GM23248 (cell line): Measurements from ENCODE around the gene CDH13. TPM values are rescaled to one million over a fixed set of nuclear protein-coding genes. Genes with fewer than 3 reads are reported as not detected.
A peak's percentile ranks its signal among the peaks of the same experiment; 100 is the strongest.

Source experiments
- DNase-seq: peaks from one replicate; pipeline ENCODE4 v3.0.0-alpha.2; 2015
- H2AFZ ChIP-seq: fragments of 200-600 bp; sonication (generic); 2 replicates; pipeline ENCODE4 v1.6.1; 2016; ENCODE audit warnings: antibody characterized with exemption
- H3F3A ChIP-seq: fragments of 200-600 bp; sonication (generic); 2 replicates; pipeline ENCODE4 v1.6.1; 2016; ENCODE audit warnings: mild to moderate bottlenecking, antibody characterized with exemption, mixed run types; ENCODE audit not compliant: insufficient read depth
- H3K27ac ChIP-seq: fragments of 200-600 bp; sonication (generic); 2 replicates; pipeline ENCODE4 v1.5.1; 2016; ENCODE audit warnings: mild to moderate bottlenecking
- H3K27me3 ChIP-seq: fragments of 200-600 bp; sonication (generic); replicated peaks from 2 replicates; pipeline ENCODE4 v1.6.1; 2016; ENCODE audit warnings: mild to moderate bottlenecking; ENCODE audit not compliant: insufficient read depth
- H3K36me3 ChIP-seq: fragments of 200-600 bp; sonication (generic); 2 replicates; pipeline ENCODE4 v1.6.1; 2016; ENCODE audit warnings: low read depth, mild to moderate bottlenecking
- H3K4me1 ChIP-seq: fragments of 200-600 bp; sonication (generic); 2 replicates; pipeline ENCODE4 v1.6.1; 2016; ENCODE audit warnings: mild to moderate bottlenecking; ENCODE audit not compliant: insufficient read depth
- H3K4me2 ChIP-seq: fragments of 200-600 bp; sonication (generic); one replicate; pipeline ENCODE4 v1.6.1; 2016; ENCODE audit warnings: mild to moderate bottlenecking; ENCODE audit not compliant: unreplicated experiment
- H3K4me3 ChIP-seq: fragments of 200-600 bp; sonication (generic); 2 replicates; pipeline ENCODE4 v1.5.1; 2016; ENCODE audit warnings: mild to moderate bottlenecking
- H3K79me2 ChIP-seq: fragments of 200-600 bp; sonication (generic); 2 replicates; pipeline ENCODE4 v1.6.1; 2016; ENCODE audit warnings: mild to moderate bottlenecking; ENCODE audit not compliant: insufficient read depth
- H3K9ac ChIP-seq: fragments of 200-600 bp; sonication (generic); 2 replicates; pipeline ENCODE4 v1.6.1; 2016; ENCODE audit warnings: mild to moderate bottlenecking
- H3K9me2 ChIP-seq: fragments of 200-600 bp; sonication (generic); 2 replicates; pipeline ENCODE4 v1.6.1; 2016; ENCODE audit warnings: mixed run types, mild to moderate bottlenecking, moderate library complexity; ENCODE audit not compliant: insufficient read depth
- H3K9me3 ChIP-seq: fragments of 200-600 bp; sonication (generic); one replicate; pipeline ENCODE4 v1.6.1; 2017; ENCODE audit warnings: low read depth
- H4K20me1 ChIP-seq: fragments of 200-600 bp; sonication (generic); 2 replicates; pipeline ENCODE4 v1.6.0; 2016; ENCODE audit not compliant: insufficient read depth
- EZH2 ChIP-seq: fragments of 200-600 bp; sonication (generic); IDR thresholded peaks from 2 replicates; pipeline ENCODE4 v1.6.1; 2018; ENCODE audit warnings: antibody characterized with exemption, mild to moderate bottlenecking; ENCODE audit not compliant: insufficient read depth, poor library complexity, severe bottlenecking
- EZH2phosphoT487 ChIP-seq: fragments of 200-600 bp; sonication (generic); IDR thresholded peaks from 2 replicates; pipeline ENCODE4 v1.6.1; 2018; ENCODE audit warnings: antibody characterized with exemption, moderate library complexity, mild to moderate bottlenecking, low read depth; ENCODE audit not compliant: insufficient read depth
- WGBS, 2 experiments: methylation state at CpG; one replicate each; pipeline ENCODE4 v1.1.6; 2015 to 2017; ENCODE audit warnings: low lambda C conversion rate in 2 of 2, low coverage in 1 of 2; ENCODE audit errors: missing lambda C conversion rate in 2 of 2; 5-methylcytosine and 5-hydroxymethylcytosine counted together
- in situ Hi-C: fragments of 300-500 bp; cut with MboI; formaldehyde crosslinking; loops from 2 replicates; pipeline ENCODE4 v1.15.0; 2020
- polyA plus RNA-seq: library from polyadenylated mRNA; unstranded; fragments of >200 nt; fragmentation: Nextera tagmentation; extraction: Ambion mirVana; gene quantifications from 2 replicates; pipeline ENCODE4 v1.2.1, GENCODE V29; 2016
- total RNA-seq: library from RNA; depleted of rRNA; stranded (reverse); fragments of >200 nt; shearing (Covaris generic); gene quantifications from 2 replicates; pipeline ENCODE4 v1.2.3, GENCODE V29; 2014

CDH13 gene
- total and polyA plus RNA-seq, 2 experiments from 2014 or later, result 51.0 to 52.8 TPM

DNA sequence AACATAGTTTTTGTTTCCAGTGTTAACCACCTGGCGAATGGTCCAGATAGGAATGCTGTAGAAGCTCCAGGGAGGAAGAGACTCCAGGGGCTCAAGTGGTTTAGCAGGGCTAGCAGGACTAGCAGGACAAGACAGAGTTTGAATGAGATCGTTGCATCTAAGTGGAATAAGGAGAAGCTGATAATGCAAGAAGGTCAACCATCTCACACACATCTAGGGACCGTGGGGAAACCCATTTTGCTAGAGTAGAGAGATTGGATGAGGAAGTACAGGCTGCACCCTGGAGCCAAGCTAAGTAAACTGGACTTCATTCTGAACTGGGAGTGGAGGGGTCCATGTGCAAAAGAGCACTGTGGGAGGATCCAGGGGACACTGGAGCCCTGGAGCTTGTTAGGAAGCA is 1094.9 kb downstream of the CDH13 start:
- in situ Hi-C loops, result no loop called here
- Histone ChIP-seq H3K9me2 (no peaks in the 10 kb centered on the region), H3K4me3 (no peak overlapping the region), H3K4me1 (peaks cover 13% of the 10 kb centered on the region), H3K79me2 (no peaks in the 10 kb centered on the region), H3K4me2 (no peak overlapping the region), H3F3A (peaks cover 33% of the 10 kb centered on the region), H2AFZ (no peak overlapping the region), H3K36me3 (no peaks in the 10 kb centered on the region), H3K9ac (no peak overlapping the region), H4K20me1 (no peaks in the 10 kb centered on the region), H3K9me3 (no peaks in the 10 kb centered on the region), H3K27ac (no peak overlapping the region), H3K27me3 (no peaks in the 10 kb centered on the region)
- no peak for TF ChIP-seq EZH2
- no peak for TF ChIP-seq EZH2phosphoT487
- WGBS, 2 experiments, result 81 to 82% methylated on average over 3 of the region's 3 CpGs
- DNase-seq, result no peak

DNA sequence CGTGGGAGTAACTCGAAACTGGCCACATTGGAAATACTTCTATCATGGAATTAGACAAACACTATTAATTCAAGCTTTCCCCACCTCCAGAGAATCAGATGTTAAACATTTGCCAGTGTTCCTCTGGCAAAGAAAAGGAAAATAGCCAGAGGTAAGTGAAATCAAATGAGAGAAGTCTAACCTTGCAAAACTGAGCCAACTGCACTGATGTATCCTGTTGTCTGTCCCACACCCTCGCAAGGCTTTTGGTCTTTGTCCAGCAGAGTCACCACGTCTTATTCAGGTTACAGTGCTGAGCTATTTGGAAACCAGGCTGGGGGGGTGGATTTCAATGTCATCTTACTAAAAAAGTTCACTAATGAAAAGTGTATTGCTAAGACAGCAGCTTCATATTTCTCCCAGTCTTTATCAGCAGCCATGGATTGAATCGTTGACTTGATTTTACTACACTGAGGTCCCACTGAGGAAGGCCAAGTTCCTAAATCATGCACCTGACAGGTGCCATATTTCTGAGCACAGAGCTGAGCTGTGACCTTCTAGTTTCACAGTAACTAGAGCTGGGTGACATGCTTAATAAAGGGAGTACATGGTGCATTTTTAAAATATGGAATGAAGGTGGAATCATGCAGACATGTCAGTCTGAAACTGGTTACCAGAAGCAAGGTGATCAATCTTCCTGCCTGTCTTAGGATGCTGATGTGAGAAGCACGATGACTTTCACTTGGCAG is 1095.9 kb downstream of the CDH13 start:
- Histone ChIP-seq H3K27ac (no peak overlapping the region), H3K4me3 (no peak overlapping the region), H3F3A (peaks cover 29% of the 10 kb centered on the region), H2AFZ (no peak overlapping the region), H3K4me2 (no peak overlapping the region), H3K9me3 (no peaks in the 10 kb centered on the region), H4K20me1 (no peaks in the 10 kb centered on the region), H3K4me1 (peaks cover 8% of the 10 kb centered on the region), H3K9ac (no peak overlapping the region), H3K79me2 (no peaks in the 10 kb centered on the region), H3K27me3 (no peaks in the 10 kb centered on the region), H3K36me3 (no peaks in the 10 kb centered on the region), H3K9me2 (no peaks in the 10 kb centered on the region)
- DNase-seq, result peak; percentile 31
- in situ Hi-C loops, result no loop called here
- no peak for TF ChIP-seq EZH2phosphoT487
- TF ChIP-seq EZH2, result no peak
- WGBS, 2 experiments, result 65 to 72% methylated on average over 6 of the region's 6 CpGs

DNA sequence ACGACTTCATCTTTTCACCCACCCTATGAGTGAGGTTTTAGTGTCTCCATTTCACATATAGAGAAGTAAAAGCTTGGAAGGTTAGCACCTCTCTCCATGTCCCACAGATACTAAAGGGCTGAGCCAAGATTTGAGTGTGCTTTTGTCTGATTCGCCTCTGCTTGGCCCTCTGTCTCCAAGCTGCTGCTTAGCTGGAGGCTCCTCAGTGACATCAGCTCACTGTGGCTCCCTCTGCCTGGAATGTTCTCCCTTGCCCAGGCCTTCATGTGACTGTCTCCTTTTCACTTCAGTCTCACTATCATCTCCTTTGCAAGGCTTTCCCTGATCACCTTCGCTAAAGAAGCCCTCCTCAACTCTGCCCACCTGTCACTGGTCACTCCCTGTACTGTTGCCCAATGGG is 1096.5 kb downstream of the CDH13 start:
- Histone ChIP-seq H3K36me3 (no peaks in the 10 kb centered on the region), H3K9me2 (no peaks in the 10 kb centered on the region), H2AFZ (no peak overlapping the region), H3K79me2 (no peaks in the 10 kb centered on the region), H3K9me3 (no peaks in the 10 kb centered on the region), H4K20me1 (no peaks in the 10 kb centered on the region), H3K4me3 (no peak overlapping the region), H3K4me1 (peaks cover 2% of the 10 kb centered on the region; the same call in 1 of the 2 replicates), H3F3A (peaks cover 22% of the 10 kb centered on the region), H3K27me3 (no peaks in the 10 kb centered on the region), H3K9ac (no peak overlapping the region), H3K4me2 (no peak overlapping the region), H3K27ac (no peak overlapping the region)
- in situ Hi-C loops, result no loop called here
- peak; percentile 38 for DNase-seq
- 35 to 45% methylated on average over 3 of the region's 3 CpGs for WGBS, 2 experiments
- TF ChIP-seq EZH2phosphoT487 (no peak), EZH2 (no peak)

DNA sequence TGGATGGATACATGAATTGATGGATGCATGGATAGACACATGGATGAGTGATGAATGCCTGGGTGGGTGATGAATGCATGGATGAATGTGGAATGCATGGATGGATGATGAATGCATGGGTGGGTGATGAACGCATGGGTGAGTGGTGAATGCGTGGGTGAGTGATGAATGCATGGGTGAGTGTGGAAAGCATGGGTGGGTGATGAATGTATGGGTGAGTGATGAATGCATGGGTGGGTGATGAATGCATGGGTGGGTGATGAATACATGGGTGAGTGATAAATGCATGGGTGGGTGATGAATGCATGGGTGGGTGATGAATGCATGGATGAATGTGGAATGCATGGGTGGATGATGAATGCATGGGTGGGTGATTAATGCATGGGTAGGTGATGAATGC is 1097.1 kb downstream of the CDH13 start:
- H3K79me2 ChIP-seq, result no peaks in the 10 kb centered on the region
- H3K4me3 ChIP-seq, result no peak overlapping the region
- H3K9me2 ChIP-seq, result no peaks in the 10 kb centered on the region
- in situ Hi-C loops, result no loop called here
- 96 to 98% methylated on average over 2 of the region's 2 CpGs for WGBS, 2 experiments
- no peak overlapping the region for H2AFZ ChIP-seq
- no peaks in the 10 kb centered on the region for H3K36me3 ChIP-seq
- no peaks in the 10 kb centered on the region for H3K4me1 ChIP-seq
- no peak overlapping the region for H3K9ac ChIP-seq
- TF ChIP-seq EZH2 (no peak), EZH2phosphoT487 (no peak)
- DNase-seq, result no peak
- H3K27ac ChIP-seq, result no peak overlapping the region
- no peak overlapping the region for H3K4me2 ChIP-seq
- no peaks in the 10 kb centered on the region for H3K27me3 ChIP-seq
- no peaks in the 10 kb centered on the region for H3K9me3 ChIP-seq
- H3F3A ChIP-seq, result peaks cover 22% of the 10 kb centered on the region
- no peaks in the 10 kb centered on the region for H4K20me1 ChIP-seq
